ENCODE data around the gene MYO7B.

Gene MYO7B

DNA sequence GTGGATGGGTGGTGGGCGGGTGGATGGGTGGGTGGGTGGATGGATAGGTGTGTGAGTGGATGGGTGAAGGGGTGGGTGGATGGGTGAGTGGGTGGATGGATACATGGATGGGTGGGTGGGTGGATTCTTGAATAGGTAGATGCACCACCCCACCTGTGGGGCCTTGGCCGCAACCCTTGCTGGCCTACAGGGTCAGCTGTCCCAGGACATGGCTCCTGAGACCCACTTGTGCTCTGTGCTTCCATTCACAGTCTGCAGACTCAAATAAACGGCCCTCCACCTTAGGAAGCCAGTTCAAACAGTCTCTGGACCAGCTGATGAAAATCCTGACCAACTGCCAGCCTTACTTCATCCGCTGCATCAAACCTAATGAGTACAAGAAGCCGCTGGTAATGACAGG lies 54.4 kb downstream of the MYO7B start:
- DNase-seq (ENCODE audit: low spot score): no peak

DNA sequence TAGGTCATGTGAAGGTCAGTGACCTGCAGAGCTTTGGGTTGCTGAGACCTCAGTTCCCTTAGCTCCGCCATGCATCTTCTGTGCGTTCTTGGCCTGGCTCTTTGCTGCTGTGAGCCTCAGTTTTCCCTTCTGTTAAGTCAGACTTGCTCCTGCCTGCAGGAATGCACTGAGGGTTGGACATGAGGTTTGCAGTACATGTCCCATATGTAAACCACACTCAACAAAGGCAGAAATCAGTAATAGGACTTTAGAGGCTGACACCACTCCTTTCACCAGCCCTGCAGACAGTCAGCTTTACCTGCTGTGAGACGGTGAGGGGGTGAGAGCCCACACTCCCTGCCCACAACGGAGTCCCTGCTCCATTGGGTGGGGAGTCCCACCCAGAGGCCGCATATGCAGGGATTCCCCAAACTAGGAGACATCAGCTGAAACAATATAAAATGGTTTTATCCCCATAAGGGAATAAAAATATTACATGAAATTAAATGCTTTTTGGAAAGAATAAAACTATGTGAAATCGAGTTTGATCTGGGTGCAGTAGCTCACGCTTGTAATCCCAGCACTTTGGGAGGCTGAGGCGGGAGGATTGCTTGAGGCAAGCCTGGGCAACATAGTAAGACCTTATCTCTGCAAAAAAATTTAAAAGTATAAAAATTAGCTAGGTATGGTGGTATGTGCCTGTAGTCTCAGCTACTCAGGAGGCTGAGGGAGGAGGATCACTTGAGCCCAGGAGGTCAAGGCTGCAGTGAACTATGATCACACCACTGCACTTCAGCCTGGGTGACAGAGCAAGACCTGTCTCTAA lies 55.1 kb downstream of the MYO7B start:
- DNase-seq (ENCODE audit: low spot score): no peak

DNA sequence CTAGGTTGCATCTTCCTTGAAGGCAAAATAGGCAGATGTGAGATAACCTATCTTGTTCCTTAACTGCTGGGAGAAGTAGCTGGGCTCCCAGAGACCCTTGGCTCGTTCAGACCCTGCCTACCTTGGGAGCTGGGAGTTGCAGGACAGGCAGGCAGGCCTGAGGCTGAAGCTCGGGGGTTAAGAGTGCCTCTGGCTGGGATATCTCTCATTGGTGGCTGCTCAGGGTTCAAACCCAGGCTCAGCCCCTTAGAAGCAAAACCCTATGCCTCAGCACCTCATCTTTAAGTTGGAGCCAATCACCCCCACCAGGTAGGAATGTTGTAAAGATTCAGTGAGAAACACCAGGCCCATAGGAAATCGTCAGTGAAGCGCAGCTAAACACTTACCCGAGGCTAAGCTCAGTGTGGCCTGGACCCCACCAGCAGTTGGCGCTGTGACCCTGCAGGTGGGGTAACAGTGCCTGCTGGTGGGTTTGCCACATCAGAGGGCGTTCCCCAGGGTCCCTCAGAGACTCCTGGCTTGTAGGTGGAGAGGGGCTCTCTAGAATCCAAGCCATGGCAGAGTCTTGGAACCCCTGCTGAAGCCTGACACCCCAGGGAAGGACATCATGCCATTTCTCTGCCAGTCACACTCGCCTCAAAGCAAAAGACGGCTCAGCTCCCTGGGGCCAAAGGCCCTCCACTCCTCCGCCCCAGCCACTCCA lies 55.9 kb downstream of the MYO7B start:
- peak; percentile 50 for DNase-seq (ENCODE audit: low spot score)

DNA sequence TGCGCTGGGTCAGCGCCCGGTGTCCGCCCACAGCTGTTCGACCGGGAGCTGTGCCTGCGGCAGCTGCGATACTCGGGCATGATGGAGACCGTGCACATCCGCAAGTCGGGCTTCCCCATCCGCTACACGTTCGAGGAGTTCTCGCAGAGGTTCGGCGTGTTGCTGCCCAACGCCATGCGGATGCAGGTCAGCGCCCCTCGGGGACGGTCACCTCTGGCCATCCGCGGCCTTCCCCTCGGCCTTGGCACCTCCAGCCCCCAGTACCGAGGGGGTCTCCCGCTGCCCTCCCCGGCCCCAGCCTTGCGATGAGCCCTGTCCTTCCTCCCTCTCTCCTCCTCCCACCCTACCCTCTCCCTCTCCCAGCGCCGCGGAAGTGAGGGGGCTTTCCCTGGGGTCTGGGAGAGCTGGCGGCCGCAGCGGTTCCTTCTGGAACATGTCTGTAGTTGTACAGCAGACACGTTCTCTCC lies 57.3 kb downstream of the MYO7B start:
- DNase-seq (ENCODE audit: low spot score): no peak

DNA sequence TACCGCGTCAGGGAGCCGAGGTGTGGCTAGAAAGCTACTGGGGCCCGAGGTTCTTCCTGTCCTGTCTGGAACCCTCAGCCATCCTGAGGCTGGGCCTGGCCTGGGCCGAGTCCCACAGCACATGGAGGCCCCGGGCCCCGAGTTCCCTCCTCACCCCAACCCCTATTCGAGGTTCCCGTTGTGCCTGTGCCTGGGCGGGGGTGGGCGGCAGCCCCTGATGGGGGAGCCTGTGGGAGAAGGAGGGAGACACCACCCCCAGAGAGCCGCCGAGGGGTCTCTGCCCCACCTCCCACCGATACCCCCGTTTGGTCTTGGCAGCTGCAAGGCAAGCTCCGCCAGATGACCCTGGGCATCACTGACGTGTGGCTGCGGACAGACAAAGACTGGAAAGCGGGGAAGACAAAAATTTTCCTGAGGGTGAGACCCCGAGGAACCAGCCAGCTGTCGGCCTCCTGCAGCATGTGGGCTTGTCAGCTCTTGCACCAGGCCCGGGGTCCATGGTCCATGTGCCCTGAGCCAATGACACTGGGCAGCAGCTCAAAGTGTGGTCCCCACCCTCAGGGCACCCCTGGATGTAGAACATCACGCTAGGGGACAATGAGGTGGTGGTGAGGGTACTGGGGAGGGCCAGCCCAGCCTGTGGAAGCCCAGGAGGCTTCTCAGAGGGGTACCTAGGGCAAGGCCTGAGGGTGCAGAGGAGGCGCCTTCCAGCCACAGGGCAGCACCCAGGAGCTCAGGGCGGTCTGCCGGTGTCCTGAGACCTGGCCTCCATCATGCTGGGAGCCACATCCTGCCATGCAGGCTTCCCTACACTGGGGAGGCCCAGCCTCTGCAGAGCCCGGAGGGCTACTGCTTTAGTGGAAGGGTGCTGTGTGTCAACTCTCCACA lies 58.0 kb downstream of the MYO7B start:
- no peak for DNase-seq (ENCODE audit: low spot score)

DNA sequence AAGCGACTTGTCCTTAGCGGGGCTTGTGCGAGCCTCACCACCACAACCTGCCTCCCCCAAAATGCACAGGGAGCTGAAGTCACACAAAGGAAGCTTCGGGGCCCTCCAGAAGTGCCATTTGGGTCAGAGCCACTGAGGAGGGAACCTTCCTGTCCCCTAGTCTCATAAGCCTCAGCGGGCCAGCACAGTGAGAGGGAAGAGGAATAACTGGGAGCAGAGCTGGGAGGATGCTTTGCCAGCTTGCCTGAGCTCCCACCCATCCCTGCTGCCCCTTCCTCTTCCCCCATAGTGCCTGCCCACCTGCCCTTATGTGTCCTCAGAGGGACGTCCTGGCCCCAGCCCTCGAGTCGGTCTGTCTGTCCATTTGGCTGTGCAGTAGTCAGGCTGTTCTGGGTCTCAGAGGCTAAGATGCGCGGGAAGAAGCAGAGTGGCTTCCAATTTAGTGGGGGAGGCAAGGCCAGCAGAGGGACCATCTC lies 58.7 kb downstream of the MYO7B start:
- no peak for DNase-seq (ENCODE audit: low spot score)

DNA sequence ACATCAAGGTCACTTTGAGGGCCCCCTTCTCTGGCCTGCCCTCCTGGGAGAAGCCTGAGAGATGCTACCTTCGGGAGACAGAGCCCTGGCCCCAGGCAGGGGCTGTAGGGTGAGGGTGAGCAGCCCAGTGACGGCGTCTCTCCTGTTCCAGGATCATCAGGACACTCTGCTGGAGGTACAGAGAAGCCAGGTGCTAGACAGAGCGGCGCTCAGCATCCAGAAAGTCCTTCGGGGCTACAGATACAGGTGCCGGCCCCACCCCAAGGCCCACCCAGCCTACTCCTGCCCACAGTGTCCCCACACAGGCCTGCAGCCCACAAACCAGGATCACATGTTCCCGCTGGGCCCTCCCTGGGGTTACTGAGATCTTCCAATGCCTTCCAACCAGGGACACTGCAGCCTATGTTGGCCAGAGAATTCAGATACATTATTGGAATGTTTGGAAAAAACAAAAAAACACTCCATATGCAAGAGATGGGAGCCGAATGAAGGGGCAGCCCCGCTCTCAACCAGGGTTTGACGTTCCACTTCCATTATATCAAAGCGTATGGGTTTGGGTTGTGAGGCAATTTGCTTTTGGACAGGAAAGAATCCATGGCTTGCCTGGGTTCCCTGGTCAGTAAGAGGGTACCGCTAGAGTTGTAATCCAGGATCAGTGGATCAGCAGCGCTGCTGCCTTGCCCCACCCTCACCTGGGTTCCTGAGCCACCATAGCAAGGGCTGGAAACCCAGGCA lies 61.0 kb downstream of the MYO7B start:
- no peak for DNase-seq (ENCODE audit: low spot score)

DNA sequence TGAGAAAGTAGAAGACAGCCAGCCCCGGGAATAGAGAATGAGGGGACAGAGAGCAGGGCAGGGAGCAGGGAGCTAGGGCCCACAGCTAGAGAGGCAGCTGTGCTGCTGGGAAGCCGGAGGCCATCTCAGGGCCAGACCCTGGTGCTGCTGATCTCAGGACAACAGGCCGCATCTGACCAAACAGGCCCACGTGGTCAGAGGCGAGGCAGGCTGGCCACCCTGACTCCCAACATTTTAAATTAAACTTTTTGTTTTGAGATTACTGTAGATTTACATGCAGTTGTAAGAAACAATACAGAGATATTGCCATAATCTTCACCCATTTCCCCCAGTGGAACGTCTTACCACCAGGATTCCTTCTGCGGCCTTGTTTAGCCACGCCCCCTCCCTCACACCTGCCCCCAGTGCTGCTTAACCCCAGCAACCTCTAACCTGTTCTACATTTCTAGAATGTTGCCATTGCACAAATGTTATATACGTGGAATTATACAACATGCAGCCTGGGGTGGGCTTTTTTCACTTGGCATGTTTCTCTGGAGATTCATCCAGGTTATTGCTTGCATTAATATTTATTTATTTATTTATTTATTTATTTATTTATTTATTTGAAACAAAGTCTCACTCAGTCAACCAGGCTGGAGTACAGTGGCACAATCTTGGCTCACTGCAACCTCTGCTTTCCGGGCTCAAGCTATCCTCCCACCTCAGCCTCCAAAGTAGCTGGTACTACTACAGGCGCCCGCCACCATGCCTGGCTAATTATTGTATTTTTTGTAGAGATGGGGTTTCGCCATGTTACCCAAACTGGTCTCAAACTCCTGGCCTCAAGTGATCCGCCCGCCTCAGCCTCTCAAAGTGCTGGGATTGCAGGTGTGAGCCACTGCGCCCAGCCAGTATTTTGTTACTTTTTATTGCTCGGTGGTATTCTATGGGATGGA lies 61.8 kb downstream of the MYO7B start:
- DNase-seq (ENCODE audit: low spot score): no peak

DNA sequence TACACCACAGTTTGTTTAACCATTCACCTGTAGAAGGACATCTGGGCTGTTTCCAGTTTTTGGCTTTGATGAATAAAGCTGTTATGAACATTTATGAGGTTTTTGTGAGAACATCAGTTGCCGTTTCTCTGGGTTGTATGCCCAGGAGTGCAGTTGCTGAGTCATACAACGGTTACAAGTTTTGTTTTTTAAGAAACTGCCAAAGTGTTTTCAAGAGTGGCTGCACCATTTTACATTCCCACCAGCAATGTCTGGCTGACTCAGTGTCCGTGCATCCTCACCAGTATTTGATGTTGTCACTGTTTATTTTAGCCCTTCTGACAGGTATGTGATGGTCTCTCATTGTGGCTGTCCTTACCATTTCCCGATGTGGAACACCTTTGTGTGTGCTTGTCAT lies 62.5 kb downstream of the MYO7B start:
- DNase-seq (ENCODE audit: low spot score): no peak

DNA sequence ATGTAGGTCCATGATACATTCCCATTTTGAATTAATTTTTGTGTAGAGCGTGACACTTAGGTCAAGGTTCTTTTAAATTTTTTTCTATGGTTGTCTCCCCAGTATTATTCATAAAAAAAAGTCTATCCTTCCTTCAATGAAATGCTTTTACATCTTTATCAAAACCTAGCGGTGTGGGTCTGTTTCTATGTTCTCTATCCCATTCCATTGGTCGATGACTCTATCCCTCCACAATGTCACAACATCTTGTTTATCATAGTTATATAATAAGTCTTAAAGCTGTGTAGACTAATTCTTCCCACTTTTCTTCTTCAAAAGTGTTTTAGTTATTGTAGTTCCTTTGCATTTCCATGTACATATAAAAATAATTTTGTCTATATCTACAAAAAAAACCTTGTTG lies 63.2 kb downstream of the MYO7B start:
- no peak for DNase-seq (ENCODE audit: low spot score)

DNA sequence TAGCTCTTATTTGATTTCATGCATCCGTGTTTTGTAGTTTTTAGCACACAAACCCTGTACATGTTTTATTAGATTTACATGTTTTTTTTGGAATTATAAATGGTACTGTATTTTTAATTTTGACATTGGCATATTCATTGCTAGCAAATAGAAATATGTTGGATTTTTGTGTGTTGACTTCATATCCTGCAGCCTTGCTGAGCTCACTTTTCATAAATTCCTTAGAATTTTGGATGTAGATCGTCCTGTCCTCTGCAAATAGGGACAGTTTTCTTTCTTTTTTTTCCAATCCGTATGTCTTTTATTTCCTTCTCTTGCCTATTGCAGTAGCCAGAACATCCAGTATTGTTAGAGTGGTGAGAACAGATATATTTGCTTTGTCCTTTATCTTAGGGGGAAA lies 63.7 kb downstream of the MYO7B start:
- DNase-seq (ENCODE audit: low spot score): no peak

DNA sequence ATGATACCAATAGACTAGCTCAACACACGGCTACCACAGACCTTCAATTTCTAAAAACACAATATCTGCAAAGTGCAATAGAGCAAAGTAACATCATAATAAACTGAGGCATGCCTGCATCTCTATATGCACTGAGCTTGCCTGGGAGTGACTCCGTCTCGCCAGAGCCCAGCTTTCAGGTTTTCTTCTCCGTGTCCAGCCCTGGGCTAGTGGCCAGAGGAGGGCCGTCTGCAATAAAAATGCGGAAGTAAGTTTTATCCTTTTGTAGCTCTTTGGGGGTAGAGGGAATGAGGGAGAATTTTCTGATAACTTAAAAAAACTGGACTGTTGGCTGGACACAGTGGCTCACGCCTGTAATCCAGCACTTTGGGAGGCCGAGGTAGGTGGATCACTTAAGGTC lies 69.5 kb downstream of the MYO7B start:
- DNase-seq (ENCODE audit: low spot score): no peak

DNA sequence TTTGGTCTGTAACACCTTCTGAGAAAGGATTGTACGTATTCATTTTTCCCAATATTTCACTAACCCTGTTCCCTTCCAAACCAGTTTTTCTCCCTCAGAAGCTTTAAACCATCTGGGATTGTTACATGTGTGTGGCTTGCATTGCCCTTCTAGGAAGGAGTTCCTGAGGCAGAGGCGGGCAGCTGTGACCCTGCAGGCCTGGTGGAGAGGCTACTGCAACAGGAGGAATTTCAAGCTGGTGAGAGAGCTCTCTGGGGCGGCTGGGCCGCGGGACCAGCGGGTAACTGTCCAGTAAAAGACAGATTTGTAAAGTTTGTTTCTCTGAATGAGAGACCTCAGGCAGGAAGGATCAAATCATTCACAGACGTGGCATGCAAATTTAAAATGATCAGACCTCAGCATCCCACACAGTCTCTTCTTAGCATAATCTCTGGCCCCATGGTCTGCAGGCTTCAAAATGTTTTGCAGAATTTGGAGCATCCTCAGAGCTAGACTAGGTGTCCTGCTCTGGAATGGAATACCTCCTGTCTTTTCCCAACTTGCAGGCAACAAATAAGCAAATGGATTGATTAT lies 70.3 kb downstream of the MYO7B start:
- DNase-seq (ENCODE audit: low spot score): no peak

DNA sequence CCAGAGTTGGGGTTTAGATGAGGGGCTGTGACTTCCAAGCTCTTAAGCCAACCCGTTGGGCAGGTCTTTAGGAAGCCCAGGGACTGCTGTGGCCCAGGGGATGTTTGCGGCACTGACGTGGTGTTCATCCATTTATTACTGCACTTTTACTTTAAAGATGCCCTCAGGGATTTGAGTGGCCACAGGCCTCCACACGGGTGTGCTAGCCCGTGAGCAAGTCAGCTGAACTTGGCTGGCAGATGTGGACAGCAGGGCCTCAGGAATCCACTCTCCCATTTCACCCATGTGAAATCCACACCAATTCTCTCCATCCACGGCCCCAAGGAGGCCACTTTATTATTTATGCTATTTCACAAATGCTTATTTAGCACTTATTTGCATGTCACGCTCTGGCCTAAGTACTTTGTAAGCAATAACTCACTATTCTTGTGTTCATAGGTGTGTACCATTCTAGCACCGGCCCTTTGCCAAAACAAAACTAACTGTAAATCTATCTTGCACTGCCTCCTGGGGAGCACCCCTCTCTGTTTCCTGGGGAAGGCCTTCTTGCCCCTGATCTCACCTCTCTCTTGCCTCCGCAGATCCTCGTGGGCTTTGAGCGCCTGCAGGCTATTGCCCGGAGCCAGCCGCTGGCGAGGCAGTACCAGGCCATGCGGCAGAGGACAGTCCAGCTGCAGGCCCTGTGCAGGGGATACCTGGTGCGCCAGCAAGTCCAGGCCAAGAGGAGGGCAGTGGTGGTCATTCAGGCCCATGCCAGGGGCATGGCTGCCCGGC lies 71.3 kb downstream of the MYO7B start:
- no peak for DNase-seq (ENCODE audit: low spot score)

DNA sequence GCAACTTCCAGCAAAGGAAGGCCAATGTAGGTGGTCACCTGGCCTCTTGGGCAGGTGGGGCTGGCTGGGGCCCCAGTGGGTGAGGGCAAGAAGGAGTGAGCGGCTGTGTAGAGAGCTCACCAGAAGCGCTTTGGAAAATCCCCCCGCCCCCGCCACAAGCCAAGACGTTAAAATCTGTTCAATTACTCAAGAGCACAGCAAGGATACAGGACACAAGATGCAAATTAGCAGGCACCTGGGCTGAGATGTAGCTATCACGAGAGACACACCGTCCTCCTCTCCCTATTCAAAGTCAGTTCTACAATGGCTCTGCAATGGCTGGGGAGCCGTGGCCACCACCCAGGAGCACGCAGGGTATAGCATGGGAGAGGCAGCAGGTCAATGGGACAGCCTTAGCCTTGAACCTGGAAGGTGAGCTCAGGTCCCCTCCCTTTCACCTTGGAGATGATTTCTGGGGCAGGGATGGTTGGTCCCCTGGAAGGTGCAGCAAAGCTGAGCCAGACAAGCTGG lies 72.0 kb downstream of the MYO7B start:
- DNase-seq (ENCODE audit: low spot score): no peak

DNA sequence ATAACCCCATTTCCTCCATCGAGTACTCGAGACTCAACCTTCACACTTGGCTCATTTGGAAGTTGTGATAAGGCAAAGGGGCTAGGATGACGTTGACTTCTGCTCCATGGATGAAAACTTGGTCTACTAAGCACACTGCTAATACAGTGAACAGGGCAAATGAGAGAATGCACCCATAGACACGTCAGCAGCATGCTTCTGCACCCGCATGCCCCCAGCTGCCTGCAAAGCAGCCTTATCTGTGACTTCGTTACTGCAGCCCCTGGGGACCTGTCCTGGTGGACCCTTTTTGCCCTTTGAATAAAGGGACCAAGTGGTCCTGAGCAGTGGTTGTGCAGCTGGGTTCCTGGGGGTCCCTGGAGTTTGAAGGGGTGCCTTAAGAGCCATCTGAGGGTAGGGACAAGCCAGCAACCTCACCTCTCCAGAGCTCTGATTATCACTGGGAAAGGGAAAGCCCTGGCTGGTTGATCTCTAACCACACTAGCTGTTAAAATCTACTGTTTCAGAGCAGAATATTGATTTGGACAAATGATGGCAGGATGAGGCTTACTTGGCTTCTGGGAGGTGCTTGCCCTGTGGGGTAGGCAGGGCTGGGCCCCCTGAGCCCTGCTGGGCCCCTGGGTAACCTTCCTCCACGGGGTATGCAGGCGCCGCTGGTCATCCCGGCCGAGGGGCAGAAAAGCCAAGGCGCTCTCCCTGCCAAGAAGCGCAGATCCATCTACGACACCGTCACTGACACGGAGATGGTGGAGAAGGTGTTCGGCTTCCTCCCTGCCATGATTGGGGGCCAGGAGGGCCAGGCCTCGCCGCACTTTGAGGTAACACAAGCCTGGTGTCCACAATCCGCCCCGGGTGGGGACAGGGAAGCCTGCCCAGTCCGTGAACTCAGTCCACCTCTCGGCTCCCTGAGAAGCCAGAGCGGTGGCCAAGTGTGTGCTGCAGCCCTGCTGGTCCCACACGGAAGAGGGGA lies 72.9 kb downstream of the MYO7B start:
- DNase-seq (ENCODE audit: low spot score): no peak

DNA sequence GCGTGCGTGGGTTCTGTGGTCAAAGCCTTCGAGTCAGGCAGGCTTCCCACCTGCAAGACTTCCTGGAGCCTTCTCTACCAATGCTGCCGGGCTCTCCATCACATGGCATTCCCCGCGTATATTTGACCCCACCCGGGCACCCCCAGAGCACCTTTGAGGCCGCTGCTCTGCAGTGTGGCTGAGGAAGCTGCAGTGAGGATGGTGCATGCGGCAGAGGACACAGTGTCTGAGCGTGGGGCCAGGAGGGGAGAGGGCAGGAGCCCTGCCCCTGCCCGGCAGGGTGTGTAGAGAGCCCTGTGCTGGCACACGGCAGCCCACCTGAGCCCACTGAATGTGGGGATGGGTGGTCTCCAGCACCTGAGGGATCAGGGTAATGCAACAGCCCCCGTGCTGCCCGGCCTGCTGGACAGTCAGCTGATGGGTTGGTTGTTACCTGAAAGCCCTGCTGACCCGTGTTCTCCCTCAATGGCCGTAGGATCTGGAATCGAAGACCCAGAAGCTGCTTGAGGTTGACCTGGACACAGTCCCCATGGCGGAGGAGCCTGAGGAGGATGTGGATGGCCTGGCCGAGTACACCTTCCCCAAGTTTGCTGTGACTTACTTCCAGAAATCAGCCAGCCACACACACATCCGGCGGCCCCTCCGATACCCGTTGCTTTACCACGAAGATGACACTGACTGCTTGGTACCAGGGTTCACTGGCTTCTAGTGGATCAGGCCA lies 73.7 kb downstream of the MYO7B start:
- DNase-seq (ENCODE audit: low spot score): no peak

Measured in COLO829 (cell line).